Stimulated activated CD4-positive, alpha-beta T cell treated with anti-CD3 and anti-CD28 coated beads, Interleukin-12 subunit alpha, Interleukin-12 subunit beta, amount 100 ng/mL, for 24 hours (primary cell): ENCODE results near the gene IL31.

Experiments used
- DNase-seq, 2 experiments: peaks; one replicate each; pipeline ENCODE4 v3.0.0-alpha.2; 2020; ENCODE audit warnings: low read depth in 2 of 2

Gene IL31

GRCh38 chr12:122155705-122156104 is 18.3 kb downstream of the IL31 start:
- DNase-seq, result no peak

DNA sequence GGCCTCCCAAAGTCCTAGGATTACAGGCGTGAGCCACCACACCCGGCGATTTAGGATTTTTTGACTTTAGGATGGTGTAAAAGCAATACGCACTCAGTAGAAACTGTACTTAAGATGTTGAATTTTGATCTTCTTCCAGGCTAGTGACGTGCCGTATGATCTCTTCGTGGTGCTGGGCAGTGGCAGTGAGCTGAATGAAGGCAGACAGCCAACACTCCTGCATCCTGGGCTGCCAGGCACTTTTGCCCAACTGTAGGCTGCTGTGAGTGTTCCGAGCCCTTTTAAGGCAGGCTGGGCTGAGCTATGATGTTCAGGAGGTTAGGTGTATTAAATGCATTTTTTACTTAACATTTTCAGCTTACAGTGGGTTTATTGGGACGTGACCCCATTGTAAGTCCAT is 21.3 kb downstream of the IL31 start:
- no peak for DNase-seq

DNA sequence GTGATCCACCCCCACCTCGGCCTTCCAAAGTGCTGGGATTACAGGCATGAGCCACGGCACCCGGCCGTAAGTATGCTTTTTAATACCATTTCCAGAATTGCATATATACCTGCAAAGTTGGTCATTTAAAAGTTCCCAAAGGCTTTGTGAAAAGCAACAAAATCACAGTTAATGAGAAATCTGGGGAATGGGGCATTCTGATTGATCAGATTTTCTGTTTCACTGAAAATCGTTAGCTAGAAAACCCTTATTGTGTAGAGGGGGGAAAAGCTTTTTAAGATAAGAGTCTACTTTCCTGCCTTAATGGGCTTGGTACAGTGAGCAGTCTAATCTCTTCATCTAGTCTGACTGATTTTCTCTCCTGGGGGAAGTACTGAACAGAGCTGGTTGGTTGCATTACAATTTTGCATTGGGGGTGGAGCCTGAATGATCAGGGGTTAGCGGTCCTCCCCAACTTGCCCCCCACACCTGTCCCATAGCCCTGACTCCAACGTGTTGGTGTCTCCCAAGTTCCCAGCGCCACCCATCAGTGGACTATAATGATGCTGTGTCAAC is 23.8 kb downstream of the IL31 start:
- DNase-seq, result no peak

GRCh38 chr12:122148657-122149056 is 25.4 kb downstream of the IL31 start:
- DNase-seq, result no peak

DNA sequence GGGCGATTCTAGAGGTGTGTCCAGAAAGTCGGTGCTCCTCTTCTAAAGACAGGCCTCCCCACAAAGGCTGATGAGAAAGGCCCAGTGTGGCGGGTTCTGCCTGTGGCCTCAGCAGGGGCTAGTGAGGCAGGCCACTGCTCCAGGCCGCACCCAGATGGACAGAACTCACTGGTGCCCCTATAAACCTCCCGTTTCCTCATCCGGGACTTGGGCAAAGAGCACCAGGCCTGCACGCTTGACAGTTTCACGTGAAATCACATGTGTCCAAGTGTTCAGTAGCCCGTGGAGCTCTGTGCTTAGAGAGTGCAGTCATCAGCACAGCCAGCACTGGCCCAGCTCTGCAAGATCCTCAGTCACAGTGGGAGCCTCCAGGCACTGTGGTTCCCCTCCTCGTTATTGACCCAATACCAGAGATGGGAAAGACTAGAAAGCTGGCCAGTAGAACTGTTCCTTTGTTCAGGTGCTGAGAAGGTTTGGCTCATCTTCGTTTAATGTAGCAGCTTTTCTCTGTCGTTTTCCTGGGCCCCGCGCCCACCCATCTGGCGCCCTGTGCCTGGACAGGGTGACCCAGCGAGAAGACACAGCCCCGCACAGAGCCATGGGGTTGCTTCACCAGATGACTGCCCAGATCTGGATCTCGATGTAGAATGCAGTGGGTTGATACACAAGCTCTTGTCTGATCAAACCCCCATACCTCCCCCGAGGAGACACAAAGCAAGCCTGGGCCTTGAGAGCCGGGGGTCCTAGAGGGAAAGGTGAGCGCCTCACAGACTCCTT is 26.3 kb downstream of the IL31 start:
- no peak for DNase-seq

DNA sequence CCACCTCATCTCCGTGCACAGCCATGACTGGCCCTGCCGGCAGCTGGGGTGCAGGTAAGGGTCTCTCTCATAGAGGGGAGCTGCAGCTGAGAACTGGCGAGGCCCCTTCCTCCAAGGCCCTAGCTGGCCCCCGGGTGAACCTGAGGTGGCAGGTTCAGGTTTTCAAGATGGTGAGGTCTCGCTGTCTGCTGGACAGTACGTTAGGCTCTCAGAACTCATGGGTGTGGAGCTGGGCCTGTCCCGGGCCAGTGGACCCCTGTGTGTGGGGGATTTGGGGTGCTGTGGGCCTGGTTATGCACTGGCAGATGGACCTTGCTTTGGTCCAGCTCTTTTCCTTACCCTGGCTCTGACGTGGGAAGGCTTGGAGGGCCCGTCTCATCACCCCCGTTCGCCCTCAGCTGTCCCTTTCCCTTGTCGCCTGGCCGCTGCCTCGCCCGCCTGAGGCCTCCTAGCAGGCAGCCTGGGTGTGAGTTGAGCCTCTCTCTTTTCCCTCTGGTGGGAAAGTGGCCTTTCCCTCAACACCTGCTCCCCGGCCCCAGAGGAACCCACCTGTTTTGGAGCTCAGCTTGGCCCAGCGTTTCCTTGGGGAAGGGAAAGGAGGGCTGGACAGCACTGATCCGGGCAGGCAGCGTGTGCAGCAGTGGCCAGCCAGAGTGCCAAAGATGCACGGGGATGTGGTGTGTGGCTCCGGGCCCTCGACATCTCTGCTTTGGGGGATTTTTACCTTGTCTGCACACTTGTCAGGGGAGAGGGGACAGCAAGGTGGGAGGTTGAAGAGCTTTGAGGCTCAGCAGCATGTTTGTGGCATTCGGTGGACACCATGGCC is 28.3 kb downstream of the IL31 start:
- no peak for DNase-seq

- DNase-seq, result no peak
Measured at GRCh38 chr12:122144885-122145284, 29.1 kb downstream of the IL31 start.

DNA sequence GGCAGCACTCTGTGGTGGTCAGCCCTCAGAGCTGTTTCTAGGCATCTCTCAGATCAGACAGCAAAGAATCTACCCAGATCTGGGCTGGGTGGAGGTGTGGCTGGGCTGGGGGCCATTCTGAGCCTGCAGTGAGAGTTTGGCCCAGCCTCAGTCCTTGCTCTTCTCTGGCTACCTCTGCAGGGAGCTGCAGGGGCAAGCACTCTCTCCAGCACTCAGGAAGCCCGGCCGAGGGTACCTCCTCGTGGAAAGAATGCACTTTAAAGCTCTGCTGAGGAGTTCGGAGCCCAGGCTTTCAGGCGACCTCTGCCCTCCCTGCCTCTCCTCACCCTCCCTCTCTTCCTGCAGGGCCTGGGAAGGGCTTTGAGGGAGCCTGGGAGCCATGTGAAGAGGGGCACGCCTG is 31.2 kb downstream of the IL31 start:
- no peak for DNase-seq

DNA sequence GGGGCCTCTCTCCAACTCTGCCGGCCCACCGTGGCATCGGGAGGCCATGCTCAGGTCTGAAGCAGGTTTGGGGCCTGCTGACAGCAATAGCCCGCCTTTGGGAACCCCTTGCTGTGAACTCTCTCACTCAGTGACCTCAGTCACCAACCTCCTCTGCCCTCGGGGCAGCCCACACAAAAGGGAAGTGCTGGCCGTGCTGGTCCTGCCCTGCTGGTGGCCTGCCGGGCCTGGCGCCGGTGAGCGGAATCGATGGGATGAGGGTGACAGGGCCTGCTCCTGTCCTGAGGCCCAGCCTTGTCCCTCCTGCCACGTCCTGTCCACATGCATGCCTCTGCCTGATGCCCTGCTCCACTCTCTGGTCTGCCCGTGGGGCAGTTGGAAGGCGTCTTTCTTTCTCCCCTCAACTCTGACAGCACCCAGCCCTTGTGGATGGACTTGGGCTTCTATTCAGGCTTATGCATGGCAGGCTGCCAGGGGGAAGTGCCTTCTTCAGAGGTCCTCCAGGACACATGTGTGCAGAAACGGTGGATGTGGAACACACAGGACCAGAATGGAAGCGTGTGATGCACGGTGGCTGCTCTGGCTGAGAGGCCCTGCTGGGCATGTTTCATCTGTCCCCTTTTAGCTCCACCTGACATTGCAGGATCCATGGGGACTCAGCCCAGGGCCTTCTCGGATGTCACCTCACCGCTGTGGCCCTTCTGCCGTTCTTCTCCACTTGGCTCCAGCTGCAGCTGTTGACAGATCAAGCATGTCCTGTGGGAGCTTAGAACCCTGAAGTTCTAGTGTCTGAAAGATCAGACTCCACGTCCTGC is 31.9 kb downstream of the IL31 start:
- no peak for DNase-seq

GRCh38 chr12:122140467-122141257 is 33.4 kb downstream of the IL31 start:
- no peak for DNase-seq

DNA sequence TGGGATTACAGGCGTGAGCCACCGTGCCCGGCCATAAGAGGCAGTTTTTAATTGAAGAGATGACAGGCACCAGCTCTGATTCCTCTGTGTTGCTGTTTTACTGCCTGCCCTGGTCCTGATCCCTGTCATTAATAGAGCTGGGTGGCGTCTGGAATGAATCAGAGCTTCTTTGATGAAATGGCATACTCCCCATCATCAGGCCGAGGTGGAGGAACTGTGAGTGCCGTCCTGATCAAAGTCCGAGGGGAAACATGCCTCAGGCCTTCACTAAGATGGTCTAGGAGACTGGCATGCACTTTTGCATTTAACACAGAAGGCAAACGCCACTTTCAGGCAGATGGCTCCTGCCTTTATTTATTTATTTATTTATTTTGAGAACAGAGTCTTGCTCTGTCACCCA is 34.1 kb downstream of the IL31 start:
- DNase-seq, result no peak

DNA sequence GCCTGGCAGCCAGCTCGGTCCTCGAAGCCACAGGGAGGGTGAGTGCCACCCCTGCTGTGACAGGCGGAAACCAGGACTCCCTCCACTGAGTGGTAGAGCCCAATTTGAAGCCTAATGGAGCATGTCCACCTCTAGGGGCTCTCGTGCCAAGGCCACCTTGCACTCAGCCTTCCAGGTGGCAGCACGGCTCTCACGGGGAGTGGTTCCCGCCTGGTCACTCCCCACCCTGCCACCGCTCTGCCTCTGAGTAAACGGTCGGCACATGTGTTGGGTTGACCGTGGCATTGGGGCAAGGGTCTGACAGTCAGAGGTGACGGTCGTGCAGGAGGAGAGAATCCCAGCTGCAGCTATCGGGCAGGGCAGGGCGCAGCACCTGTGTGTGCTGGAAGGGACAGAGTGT is 34.8 kb downstream of the IL31 start:
- DNase-seq, result no peak

DNA sequence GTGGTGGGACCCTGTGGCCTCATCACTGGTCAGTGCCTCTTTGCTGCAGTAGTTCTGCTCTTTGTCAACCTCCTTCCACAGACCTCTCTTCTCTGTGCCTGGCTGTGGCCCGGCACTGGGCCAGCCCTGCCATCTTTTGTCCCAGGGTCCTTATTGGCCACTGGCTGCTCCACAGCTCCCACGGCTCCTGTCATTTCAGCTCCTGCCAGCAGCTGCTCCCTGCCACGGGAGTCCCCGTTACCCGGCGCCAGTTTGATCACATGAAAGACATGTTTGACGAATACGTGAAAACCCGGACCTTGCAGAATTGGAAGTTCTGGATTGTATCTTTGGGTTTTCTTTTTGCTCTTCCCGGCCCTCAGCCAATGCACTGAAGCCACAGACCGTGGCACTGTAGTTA is 35.4 kb downstream of the IL31 start:
- no peak for DNase-seq

DNA sequence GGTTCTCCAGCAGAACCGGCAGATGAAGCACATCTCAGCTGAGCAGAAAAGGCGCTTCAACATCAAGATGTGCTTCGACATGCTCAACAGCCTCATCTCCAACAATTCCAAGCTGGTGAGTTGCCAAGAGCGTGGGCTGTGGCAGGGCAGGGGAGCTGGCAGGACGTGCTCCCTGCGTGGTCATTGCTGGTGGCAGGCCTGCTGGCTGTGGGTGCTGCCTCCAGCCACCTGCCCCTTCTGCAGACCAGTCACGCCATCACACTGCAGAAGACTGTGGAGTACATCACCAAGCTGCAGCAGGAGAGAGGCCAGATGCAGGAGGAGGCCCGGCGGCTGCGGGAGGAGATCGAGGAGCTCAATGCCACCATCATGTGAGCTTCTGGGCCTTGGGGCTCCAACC is 35.8 kb downstream of the IL31 start:
- no peak for DNase-seq

GRCh38 chr12:122137681-122138080 is 36.3 kb downstream of the IL31 start:
- no peak for DNase-seq

GRCh38 chr12:122137229-122137628 is 36.8 kb downstream of the IL31 start:
- no peak for DNase-seq

- no peak for DNase-seq
Measured at GRCh38 chr12:122135437-122136031, 38.5 kb downstream of the IL31 start.

GRCh38 chr12:122133192-122133950 is 40.6 kb downstream of the IL31 start:
- DNase-seq, result no peak

GRCh38 chr12:122130150-122130549 is 43.9 kb downstream of the IL31 start:
- DNase-seq, result no peak

DNA sequence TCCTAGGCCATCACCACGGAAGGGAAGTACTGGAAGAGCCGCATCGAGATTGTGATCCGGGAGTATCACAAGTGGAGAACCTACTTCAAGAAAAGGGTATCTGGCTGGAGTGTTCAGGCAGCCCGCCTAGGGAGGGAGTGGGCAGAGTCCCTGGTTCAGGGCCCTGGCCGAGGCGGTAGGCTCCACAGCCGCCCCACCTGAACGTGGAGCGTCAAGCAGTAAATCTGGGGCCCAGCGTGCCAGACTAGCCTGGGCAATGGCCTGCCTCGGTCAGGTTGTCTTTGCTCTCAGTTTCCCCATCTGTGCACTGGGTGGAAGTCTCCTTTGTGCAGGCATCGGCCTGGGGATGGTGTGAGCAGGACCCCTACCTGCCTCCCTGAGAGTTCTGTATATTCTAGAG is 44.9 kb downstream of the IL31 start:
- no peak for DNase-seq
